Endothelial cell of umbilical vein (primary cell): Measurements from ENCODE around the gene DMXL1. TPM values are rescaled to one million over a fixed set of nuclear protein-coding genes. Genes with fewer than 3 reads are reported as not detected.
"Not testable (repeated sequence)": the region's sequence is repeated elsewhere in the genome, so short reads cannot be mapped to it uniquely, and the experiment has no call there.

Experiments used
- BruUV-seq: library from RNA; stranded (reverse); fragments of 400-500 nt; replicated peaks from 2 replicates; lab custom pipeline; 2021; lab: Mats Ljungman, UMichigan
- CTCF ChIA-PET: fragments of 300-600, 350-600 bp; sonication (Branson Sonifier 250); formaldehyde crosslinking; loops from one replicate; lab custom pipeline; 2021; ENCODE audit warnings: antibody characterized with exemption, inconsistent platforms; lab: Charles Lee
- POLR2A ChIA-PET: fragments of 300-600, 350-600 bp; sonication (Branson Sonifier 250); formaldehyde crosslinking; loops from one replicate; lab custom pipeline; 2021; ENCODE audit warnings: antibody characterized with exemption, inconsistent platforms; lab: Charles Lee
- DNase-seq: peaks from one replicate; pipeline ENCODE4 v3.0.0-alpha.2; 2011; ENCODE audit warnings: low read depth, low spot score
- FAIRE-seq: peaks from 2 replicates; lab custom pipeline; 2011; peaks lifted over from hg19 to GRCh38; lab: Jason Lieb, UNC
- H2AFZ ChIP-seq: 2 replicates; pipeline ENCODE4 v1.6.0; 2012; ENCODE audit warnings: low read depth, low read length, control low read depth, inconsistent platforms
- H3K27ac ChIP-seq: 2 replicates; pipeline ENCODE4 v1.5.1; 2011; ENCODE audit warnings: low read depth, mild to moderate bottlenecking, control low read depth, low read length, moderate library complexity; ENCODE audit not compliant: insufficient read depth
- H3K27me3 ChIP-seq, 2 experiments: 2 replicates each; pipeline versions ENCODE4 v1.6.0 to v1.6.1; 2011; ENCODE audit warnings: low read length in 2 of 2, mixed read lengths in 1 of 2; ENCODE audit not compliant: control insufficient read depth in 2 of 2, insufficient read depth in 2 of 2
- H3K36me3 ChIP-seq, 2 experiments: 2 replicates in 1 of 2; 3 replicates in 1 of 2; pipeline ENCODE4 v1.5.1; 2011; ENCODE audit warnings: low read length in 2 of 2, mild to moderate bottlenecking in 1 of 2, moderate library complexity in 1 of 2; ENCODE audit not compliant: control insufficient read depth in 2 of 2, insufficient read depth in 2 of 2; ENCODE audit errors: extremely low read depth in 1 of 2
- H3K4me1 ChIP-seq: 3 replicates; pipeline ENCODE4 v1.5.1; 2011; ENCODE audit warnings: mild to moderate bottlenecking, low read length; ENCODE audit not compliant: control insufficient read depth, insufficient read depth; ENCODE audit errors: extremely low read depth
- H3K4me2 ChIP-seq: 2 replicates; pipeline ENCODE4 v1.6.1; 2011; ENCODE audit warnings: low read length, control low read depth, mixed read lengths; ENCODE audit not compliant: insufficient read depth
- H3K4me3 ChIP-seq, 3 experiments: fragments of 200-600 bp in 1 of 3; sonication (generic), shearing (Covaris generic) in 1 of 3; replicated peaks in 1 of 3; 2 replicates each; pipeline ENCODE4 v1.5.1; 2011 to 2016; ENCODE audit warnings: control low read depth in 3 of 3, low read length in 3 of 3, mild to moderate bottlenecking in 2 of 3, inconsistent platforms in 1 of 3, low read depth in 1 of 3, moderate library complexity in 1 of 3; ENCODE audit not compliant: insufficient read depth in 1 of 3
- H3K79me2 ChIP-seq: 2 replicates; pipeline ENCODE4 v1.6.0; 2012; ENCODE audit warnings: low read length, inconsistent platforms; ENCODE audit not compliant: control insufficient read depth, insufficient read depth
- H3K9ac ChIP-seq: replicated peaks from 2 replicates; pipeline ENCODE3; 2011; ENCODE audit warnings: low read length, control low read depth; ENCODE audit not compliant: insufficient read depth; ENCODE audit errors: extremely low read depth
- H3K9me1 ChIP-seq: replicated peaks from 3 replicates; pipeline ENCODE4 v1.6.0; 2011; ENCODE audit warnings: mild to moderate bottlenecking, low read length; ENCODE audit not compliant: control insufficient read depth, insufficient read depth; ENCODE audit errors: extremely low read depth
- H3K9me3 ChIP-seq: replicated peaks from 2 replicates; pipeline ENCODE4 v1.5.1; 2012; ENCODE audit warnings: low read length, inconsistent platforms; ENCODE audit not compliant: control insufficient read depth, insufficient read depth
- H4K20me1 ChIP-seq: replicated peaks from 2 replicates; pipeline ENCODE3; 2011; ENCODE audit warnings: mild to moderate bottlenecking, low read length; ENCODE audit not compliant: control insufficient read depth, insufficient read depth; ENCODE audit errors: extremely low read depth
- EZH2 ChIP-seq: IDR thresholded peaks from 2 replicates; pipeline ENCODE4 v1.6.1; 2012; ENCODE audit warnings: borderline replicate concordance, low read depth, mild to moderate bottlenecking, moderate library complexity, low read length, inconsistent platforms; ENCODE audit not compliant: severe bottlenecking
- MYC ChIP-seq: IDR thresholded peaks from one replicate; pipeline ENCODE4 v1.6.1; 2011; ENCODE audit warnings: mild to moderate bottlenecking, low read depth, low read length
- dilution Hi-C: fragments of 300-500 bp; cut with MboI; formaldehyde crosslinking; loops from one replicate; pipeline ENCODE4 v1.15.0; 2019; ENCODE audit warnings: low sequenced_read_pairs; ENCODE audit not compliant: extremely low pct_ligation_motif_present
- intact Hi-C: fragments of 100-400 bp; cut with micrococcal nuclease; formaldehyde crosslinking; loops from one replicate; pipeline ENCODE4 v1.10.0; 2022
- polyA plus RNA-seq, 4 experiments: library from polyadenylated mRNA; depleted of rRNA in 3 of 4; stranded (reverse) in 3 of 4; unstranded in 1 of 4; fragments of >200 nt; gene quantifications; 2 replicates each; pipeline versions ENCODE4 v1.2.1 to v1.2.3, GENCODE V29; 2011 to 2012; ENCODE audit warnings: missing spikeins in 1 of 4
- total RNA-seq: library from RNA; stranded (reverse); gene quantifications from 2 replicates; pipeline ENCODE4 v1.2.3, GENCODE V29; 2021

DMXL1 gene
- total and polyA plus RNA-seq, 2 donors (not counting 3 experiments of a cell fraction or from before 2014, with no cell fraction given) = 5.4 to 24.7 TPM

DNA sequence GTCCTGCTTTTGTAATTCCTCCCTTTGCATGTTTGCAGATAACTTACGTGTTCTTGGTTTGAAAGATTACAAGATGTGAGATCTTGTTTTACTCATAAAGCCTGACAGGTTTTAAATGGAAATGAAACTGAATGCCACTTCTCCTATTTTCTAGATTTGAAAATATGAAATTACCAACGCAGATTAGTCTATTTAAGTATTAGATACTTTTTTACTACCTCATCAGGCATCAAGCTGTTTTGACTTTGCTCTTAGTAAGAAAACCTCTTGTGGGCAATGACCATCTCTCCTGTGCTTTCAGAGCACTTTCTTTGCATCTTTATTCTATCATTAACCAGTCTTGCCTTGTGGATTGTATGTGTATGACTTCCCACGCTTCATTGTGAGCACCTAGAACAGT is 3.5 kb downstream of the DMXL1 start:
- dilution Hi-C loops = no loop called here
- TF ChIP-seq EZH2 (no peak), MYC (no peak)
- DNase-seq (no peak), FAIRE-seq (no peak)
- no peak overlapping the region for H3K4me2 ChIP-seq
- BruUV-seq = no TSS peak
- no peak overlapping the region for H3K9ac ChIP-seq
- no peak overlapping the region for H3K27ac ChIP-seq
- H3K4me1 ChIP-seq = peaks cover 9% of the 10 kb centered on the region
- peaks cover 4% of the 10 kb centered on the region for H4K20me1 ChIP-seq
- no peak overlapping the region for H2AFZ ChIP-seq
- H3K9me3 ChIP-seq = no peaks in the 10 kb centered on the region
- no peak overlapping the region for H3K4me3 ChIP-seq
- intact Hi-C loops = no loop called here
- H3K27me3 ChIP-seq = no peaks in the 10 kb centered on the region
- ChIA-PET CTCF (no interaction called here), POLR2A (interaction anchor here (0.6 kb wide), 1 partner anchor 25 kb away, joined by 3 read pairs; no protein-coding TSS in a partner anchor)
- no peaks in the 10 kb centered on the region for H3K36me3 ChIP-seq
- no peaks in the 10 kb centered on the region for H3K9me1 ChIP-seq
- H3K79me2 ChIP-seq = peaks cover 38% of the 10 kb centered on the region

DNA sequence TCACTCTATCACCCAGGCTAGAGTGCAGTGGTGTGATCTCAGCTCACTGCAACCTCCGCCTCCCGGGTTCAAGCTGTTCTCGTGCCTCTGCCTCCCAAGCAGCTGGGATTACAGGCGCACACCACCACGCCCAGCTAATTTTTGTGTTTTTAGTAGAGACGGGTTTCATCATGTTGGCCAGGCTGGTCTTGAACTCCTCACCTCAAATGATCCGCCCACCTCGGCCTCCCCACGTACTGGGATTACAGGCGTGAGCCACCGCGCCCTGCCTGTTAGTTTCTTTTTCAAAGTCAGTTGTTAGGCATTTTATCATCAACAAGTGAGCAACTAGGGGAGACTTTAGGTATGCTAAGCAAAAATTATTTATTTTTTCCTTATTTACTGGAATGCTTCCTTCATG is 4.4 kb downstream of the DMXL1 start:
- H3K9ac ChIP-seq, H2AFZ ChIP-seq, H3K4me2 ChIP-seq, H3K36me3 ChIP-seq, H3K9me1 ChIP-seq, DNase-seq, FAIRE-seq, CTCF ChIA-PET, H3K4me3 ChIP-seq, intact Hi-C loops, H3K27ac ChIP-seq, H4K20me1 ChIP-seq, H3K9me3 ChIP-seq, H3K4me1 ChIP-seq, BruUV-seq, dilution Hi-C loops, H3K27me3 ChIP-seq: not testable (repeated sequence)
- POLR2A ChIA-PET = interaction anchor here (0.6 kb wide), 1 partner anchor 24 kb away, joined by 3 read pairs; no protein-coding TSS in a partner anchor
- H3K79me2 ChIP-seq = peaks cover 41% of the 10 kb centered on the region
